Vagina (tissue), 2 donors: ENCODE data around the gene TAX1BP3.

Experiments used
- CTCF ChIP-seq, 3 experiments: fragments of 450-650 bp in 2 of 3; fragments of 200-600 bp in 1 of 3; sonication (generic) in 1 of 3; IDR thresholded peaks; one replicate each; pipeline ENCODE4 v1.5.1; 2017 to 2019; ENCODE audit warnings: antibody characterized with exemption in 3 of 3, mild to moderate bottlenecking in 2 of 3, moderate library complexity in 2 of 3
- POLR2A ChIP-seq, 2 donors: fragments of 450-650 bp; IDR thresholded peaks; one replicate each; pipeline ENCODE4 v1.6.1; 2017; ENCODE audit warnings: antibody characterized with exemption in 2 of 2, mild to moderate bottlenecking in 2 of 2, moderate library complexity in 2 of 2
- POLR2AphosphoS5 ChIP-seq, 2 donors: sonication (generic); formaldehyde crosslinking; IDR thresholded peaks; one replicate each; pipeline ENCODE4 v1.9.0; 2017; ENCODE audit warnings: antibody characterized with exemption in 2 of 2, mild to moderate bottlenecking in 2 of 2, low read depth in 1 of 2; ENCODE audit not compliant: insufficient read depth in 1 of 2

GRCh38 chr17:3678821-3679530 lies 10.6 kb upstream of the TAX1BP3 start:
- TF ChIP-seq CTCF (IDR thresholded peaks at IDR 0.05) (no peak), POLR2AphosphoS5 (IDR thresholded peaks at IDR 0.05; ENCODE audit: insufficient read depth in 1 of 2, low read depth in 1 of 2) (no peak), POLR2A (IDR thresholded peaks at IDR 0.05) (no peak)
